OCI-M1 (cell line): ENCODE data around the gene KRT6A.
"Not testable (repeated sequence)": the region's sequence is repeated elsewhere in the genome, so short reads cannot be mapped to it uniquely, and the experiment has no call there.

Experiments
- DNase-seq: peaks from one replicate; lab custom pipeline; 2025; lab: John Stamatoyannopoulos, UW

The KRT6A gene

GRCh38 chr12:52502877-52503276, 9.8 kb upstream of the KRT6A start:
- DNase-seq, result no peak

GRCh38 chr12:52501490-52501889, 8.4 kb upstream of the KRT6A start:
- DNase-seq, result no peak

- not testable (repeated sequence) for DNase-seq
Observed at GRCh38 chr12:52500574-52500973, 7.5 kb upstream of the KRT6A start.

GRCh38 chr12:52499806-52500560, 6.9 kb upstream of the KRT6A start:
- DNase-seq, result no peak

- no peak for DNase-seq
Observed at GRCh38 chr12:52498946-52499345, 5.9 kb upstream of the KRT6A start.

- DNase-seq, result no peak
Observed at GRCh38 chr12:52497975-52498374, 4.9 kb upstream of the KRT6A start.

GRCh38 chr12:52496590-52497071, 3.6 kb upstream of the KRT6A start:
- no peak for DNase-seq

- no peak for DNase-seq
Observed at GRCh38 chr12:52496054-52496453, 3.0 kb upstream of the KRT6A start.

GRCh38 chr12:52495389-52495788, 2.3 kb upstream of the KRT6A start:
- DNase-seq, result peak; percentile 3

GRCh38 chr12:52494518-52494917, 1.5 kb upstream of the KRT6A start:
- DNase-seq, result no peak

GRCh38 chr12:52494100-52494499, 1.0 kb upstream of the KRT6A start:
- no peak for DNase-seq

- DNase-seq, result not testable (repeated sequence)
Observed at GRCh38 chr12:52492405-52492804, 652 bp downstream of the KRT6A start.

GRCh38 chr12:52491495-52491894, 1.6 kb downstream of the KRT6A start:
- not testable (repeated sequence) for DNase-seq

- DNase-seq, result no peak
Observed at GRCh38 chr12:52488736-52489135, 4.3 kb downstream of the KRT6A start.

GRCh38 chr12:52487744-52488443, 5.2 kb downstream of the KRT6A start:
- not testable (repeated sequence) for DNase-seq

GRCh38 chr12:52487211-52487610, 5.8 kb downstream of the KRT6A start:
- DNase-seq, result no peak

- DNase-seq, result no peak
Observed at GRCh38 chr12:52486166-52487105, 6.6 kb downstream of the KRT6A start.

- no peak for DNase-seq
Observed at GRCh38 chr12:52480073-52480472, 13.0 kb downstream of the KRT6A start.

- DNase-seq, result no peak
Observed at GRCh38 chr12:52477651-52478050, 15.4 kb downstream of the KRT6A start.

GRCh38 chr12:52474212-52474611, 18.8 kb downstream of the KRT6A start:
- no peak for DNase-seq

- DNase-seq, result no peak
Observed at GRCh38 chr12:52473768-52474167, 19.3 kb downstream of the KRT6A start, which contains the start of gene KRT6C. Gene KRT6C (minus strand): TSS chr12:52473805. CDS start chr12:52473737, 68 bp downstream.

GRCh38 chr12:52469853-52470252, 23.2 kb downstream of the KRT6A start:
- no peak for DNase-seq
